ENCODE measurements around the gene HARBI1.
A peak's percentile ranks its signal among the peaks of the same experiment; 100 is the strongest.

The HARBI1 gene

DNA sequence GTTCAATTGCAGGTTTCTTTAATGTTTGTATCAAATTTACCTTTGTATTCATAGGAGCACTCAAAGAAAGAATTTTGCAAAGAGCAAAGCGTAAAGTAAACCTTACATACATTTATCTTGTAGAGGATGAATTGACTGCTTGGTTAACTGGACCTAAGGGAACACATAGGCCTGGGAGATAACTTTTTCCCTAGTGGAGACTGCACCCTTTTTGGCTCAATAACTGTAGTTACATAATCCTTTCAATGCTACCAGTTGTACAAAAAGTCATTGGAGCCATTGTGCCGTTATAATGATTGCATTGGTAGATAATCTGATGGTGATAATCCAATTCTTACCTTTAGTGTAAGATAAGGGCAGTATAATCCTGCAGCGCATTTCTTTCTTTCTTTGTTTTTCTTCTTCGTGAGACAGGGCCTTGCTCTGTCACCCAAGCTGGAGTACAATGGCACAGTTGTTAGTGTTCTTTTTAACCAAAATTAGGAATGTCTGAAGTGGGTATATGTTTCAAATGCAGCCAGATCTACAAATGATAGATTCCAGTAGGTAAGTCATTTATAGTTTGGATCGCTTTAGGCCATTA is 18.6 kb upstream of the HARBI1 start:
- H3K4me3 ChIP-seq (ENCODE audit: low read length): no peak overlapping the region
- TF ChIP-seq, protein P1, sequence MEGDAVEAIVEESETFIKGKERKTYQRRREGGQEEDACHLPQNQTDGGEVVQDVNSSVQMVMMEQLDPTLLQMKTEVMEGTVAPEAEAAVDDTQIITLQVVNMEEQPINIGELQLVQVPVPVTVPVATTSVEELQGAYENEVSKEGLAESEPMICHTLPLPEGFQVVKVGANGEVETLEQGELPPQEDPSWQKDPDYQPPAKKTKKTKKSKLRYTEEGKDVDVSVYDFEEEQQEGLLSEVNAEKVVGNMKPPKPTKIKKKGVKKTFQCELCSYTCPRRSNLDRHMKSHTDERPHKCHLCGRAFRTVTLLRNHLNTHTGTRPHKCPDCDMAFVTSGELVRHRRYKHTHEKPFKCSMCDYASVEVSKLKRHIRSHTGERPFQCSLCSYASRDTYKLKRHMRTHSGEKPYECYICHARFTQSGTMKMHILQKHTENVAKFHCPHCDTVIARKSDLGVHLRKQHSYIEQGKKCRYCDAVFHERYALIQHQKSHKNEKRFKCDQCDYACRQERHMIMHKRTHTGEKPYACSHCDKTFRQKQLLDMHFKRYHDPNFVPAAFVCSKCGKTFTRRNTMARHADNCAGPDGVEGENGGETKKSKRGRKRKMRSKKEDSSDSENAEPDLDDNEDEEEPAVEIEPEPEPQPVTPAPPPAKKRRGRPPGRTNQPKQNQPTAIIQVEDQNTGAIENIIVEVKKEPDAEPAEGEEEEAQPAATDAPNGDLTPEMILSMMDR (IDR thresholded peaks at IDR 0.05; ENCODE audit: insufficient read depth, low read depth, low read length, missing control alignments): no peak
- no peak for DNase-seq (ENCODE audit: low read depth)

DNA sequence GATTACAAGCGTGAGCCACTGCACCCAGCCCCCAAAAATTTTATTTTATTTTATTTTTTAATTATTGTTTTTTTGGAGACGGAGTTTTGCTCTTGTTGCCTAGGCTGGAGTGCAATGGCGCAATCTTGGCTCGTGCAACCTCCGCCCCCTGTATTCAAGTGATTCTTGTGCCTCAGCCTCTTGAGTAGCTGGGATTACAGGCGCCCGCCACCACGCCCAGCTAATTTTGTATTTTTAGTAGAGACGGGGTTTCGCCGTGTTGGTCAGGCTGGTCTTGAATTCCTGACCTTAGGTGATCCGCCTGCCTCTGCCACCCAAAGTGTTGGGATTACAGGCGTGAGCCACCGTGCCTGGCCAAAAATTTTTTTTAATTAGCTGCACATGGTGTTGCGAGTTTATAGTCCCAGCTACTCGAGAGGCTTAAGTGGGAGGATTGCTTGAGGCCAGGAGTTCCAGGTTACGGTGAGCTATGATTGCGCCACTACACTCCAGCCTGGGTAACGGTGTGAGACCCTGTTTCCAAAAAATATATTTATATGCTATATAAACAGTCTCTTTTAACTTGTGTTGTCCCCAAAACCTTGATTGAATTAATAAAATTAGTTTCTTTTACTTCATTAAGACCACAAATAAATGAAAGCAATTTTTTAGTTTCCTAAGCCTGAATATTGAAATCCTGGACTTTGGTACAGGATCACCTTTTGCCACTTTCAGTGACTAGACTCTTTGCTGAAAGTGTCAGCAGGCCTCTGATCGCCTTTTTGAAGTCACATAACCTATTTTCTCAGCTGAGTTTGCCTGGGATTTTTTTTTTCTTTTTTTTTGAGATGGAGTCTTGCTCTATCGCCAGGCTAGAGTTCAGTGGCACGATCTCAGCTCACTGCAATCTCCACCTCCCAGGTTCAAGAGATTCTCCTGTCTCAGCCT is 16.5 kb upstream of the HARBI1 start:
- TF ChIP-seq, protein P1 (IDR thresholded peaks at IDR 0.05; ENCODE audit: insufficient read depth, low read depth, low read length, missing control alignments): no peak
- H3K4me3 ChIP-seq (ENCODE audit: low read length): no peak overlapping the region
- DNase-seq (ENCODE audit: low read depth): no peak

DNA sequence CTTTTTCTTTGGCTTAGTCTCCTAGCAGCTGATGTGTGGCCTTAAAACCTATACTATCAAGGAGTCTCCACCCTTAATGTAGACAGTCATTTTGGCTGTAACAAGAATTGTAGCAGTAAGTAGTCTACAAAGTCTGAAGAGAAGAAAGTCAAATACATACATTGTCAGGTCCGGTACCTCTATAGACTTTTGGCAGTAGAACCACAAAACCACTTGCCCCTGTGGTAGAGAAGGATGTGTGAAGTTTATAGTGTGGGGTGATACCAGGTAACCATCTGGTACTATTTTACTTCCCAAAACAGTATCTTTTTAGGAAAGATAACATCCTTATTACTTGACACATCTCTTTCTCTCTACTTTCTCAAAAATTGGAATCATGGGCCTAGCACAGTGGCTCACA is 15.5 kb upstream of the HARBI1 start:
- TF ChIP-seq, protein P1 (IDR thresholded peaks at IDR 0.05; ENCODE audit: insufficient read depth, low read depth, low read length, missing control alignments): no peak
- no peak overlapping the region for H3K4me3 ChIP-seq (ENCODE audit: low read length)
- DNase-seq (ENCODE audit: low read depth): no peak

DNA sequence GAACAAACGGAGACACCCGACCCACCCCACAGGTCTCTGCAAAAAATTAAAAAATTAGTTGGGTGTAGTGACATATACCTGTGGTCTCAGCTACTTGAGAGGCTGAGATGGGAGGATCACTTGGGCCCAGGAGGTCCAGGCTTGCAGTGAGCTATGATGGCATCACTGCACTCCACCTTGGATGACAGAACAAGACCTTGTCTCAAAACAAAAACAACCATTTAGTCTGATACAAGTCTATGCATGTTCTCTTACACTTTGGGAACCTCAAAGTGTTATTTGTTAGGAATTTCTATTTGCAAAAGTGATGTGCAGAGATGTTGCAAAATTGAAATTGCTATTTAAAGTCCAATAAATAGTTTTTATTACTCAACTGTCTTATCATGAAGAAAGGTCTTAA is 14.6 kb upstream of the HARBI1 start:
- no peak overlapping the region for H3K4me3 ChIP-seq (ENCODE audit: low read length)
- DNase-seq (ENCODE audit: low read depth): peak; percentile 77
- TF ChIP-seq, protein P1 (IDR thresholded peaks at IDR 0.05; ENCODE audit: insufficient read depth, low read depth, low read length, missing control alignments): no peak

DNA sequence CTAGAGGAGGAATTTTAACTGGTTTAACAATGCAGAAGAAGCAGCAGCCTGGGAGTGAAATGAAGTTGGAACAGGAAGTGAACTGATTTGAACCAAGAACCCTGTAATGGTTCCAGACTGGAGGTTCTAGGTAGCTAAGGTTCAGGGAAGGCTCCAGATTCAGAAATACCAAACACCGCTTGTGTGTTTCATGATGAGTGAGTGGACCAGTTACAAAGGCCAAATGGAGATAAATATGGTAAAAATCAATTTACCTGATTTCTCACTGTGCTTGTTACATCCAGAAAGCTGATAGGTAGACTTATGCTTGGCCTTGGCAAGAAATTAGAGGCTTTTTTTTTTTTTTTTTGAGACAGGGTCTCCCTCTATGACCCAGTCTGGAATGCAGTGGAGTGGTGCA is 13.2 kb upstream of the HARBI1 start:
- TF ChIP-seq, protein P1 (IDR thresholded peaks at IDR 0.05; ENCODE audit: insufficient read depth, low read depth, low read length, missing control alignments): no peak

DNA sequence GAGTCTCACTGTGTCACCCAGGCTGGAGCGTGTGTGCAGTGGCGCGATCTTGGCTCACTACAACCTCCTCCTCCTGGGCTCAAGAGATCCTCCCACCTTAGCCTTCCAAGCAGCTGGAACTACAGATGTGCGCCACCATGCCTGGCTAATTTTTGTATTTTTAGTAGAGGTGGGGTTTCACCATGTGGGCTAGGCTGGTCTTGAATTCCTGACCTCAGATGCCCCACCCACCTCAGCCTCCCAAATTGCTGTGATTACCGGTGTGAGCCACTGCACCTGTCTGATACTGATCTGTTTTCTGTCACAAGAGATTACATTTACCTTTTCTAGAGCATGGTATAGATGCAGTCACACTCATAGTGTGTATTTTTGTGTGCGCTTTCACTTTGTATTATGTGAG is 11.9 kb upstream of the HARBI1 start:
- DNase-seq (ENCODE audit: low read depth): no peak

More for the DNA sequence above, 13.2 kb upstream of the HARBI1 start:
- no peak for DNase-seq (ENCODE audit: low read depth)
- H3K4me3 ChIP-seq (ENCODE audit: low read length): no peak overlapping the region

More for the DNA sequence above, 11.9 kb upstream of the HARBI1 start:
- H3K4me3 ChIP-seq (ENCODE audit: low read length): no peak overlapping the region
- TF ChIP-seq, protein P1 (IDR thresholded peaks at IDR 0.05; ENCODE audit: insufficient read depth, low read depth, low read length, missing control alignments): no peak
